Stimulated activated CD8-positive, alpha-beta memory T cell treated with anti-CD3 and anti-CD28 coated beads, Interleukin-12 subunit alpha, Interleukin-12 subunit beta, amount 100 ng/mL, for 1 hour (primary cell): ENCODE data around the gene FBXW8.
A peak's percentile ranks its signal among the peaks of the same experiment; 100 is the strongest.

Experiments
- DNase-seq: peaks from one replicate; pipeline ENCODE4 v3.0.0-alpha.2; 2020; ENCODE audit warnings: low read depth

Gene FBXW8

GRCh38 chr12:116924558-116925453 is 14.1 kb downstream of the FBXW8 start:
- DNase-seq = peak; percentile 40

GRCh38 chr12:116926283-116927243 is 15.8 kb downstream of the FBXW8 start:
- no peak for DNase-seq

- DNase-seq = no peak
These were observed 16.6 kb downstream of the FBXW8 start for GRCh38 chr12:116927244-116927940.

DNA sequence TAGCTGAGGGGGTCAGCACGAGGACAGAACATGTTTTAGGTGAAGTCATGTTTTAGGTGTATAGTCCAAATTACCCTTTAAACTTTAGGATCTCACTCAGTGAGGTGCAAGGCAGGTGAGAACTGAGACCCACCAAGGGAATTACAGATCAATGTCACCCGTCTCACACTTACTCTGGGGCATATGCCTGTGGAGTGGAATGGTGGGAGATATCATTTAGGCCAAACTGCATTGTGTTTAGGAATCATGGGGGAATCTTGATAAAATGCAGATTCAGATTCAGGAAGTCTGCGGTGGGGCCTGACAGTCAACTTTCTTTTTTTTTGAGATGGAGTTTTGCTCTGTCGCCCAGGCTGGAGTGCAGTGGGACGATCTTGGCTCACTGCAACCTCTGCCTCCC is 17.8 kb downstream of the FBXW8 start:
- no peak for DNase-seq

DNA sequence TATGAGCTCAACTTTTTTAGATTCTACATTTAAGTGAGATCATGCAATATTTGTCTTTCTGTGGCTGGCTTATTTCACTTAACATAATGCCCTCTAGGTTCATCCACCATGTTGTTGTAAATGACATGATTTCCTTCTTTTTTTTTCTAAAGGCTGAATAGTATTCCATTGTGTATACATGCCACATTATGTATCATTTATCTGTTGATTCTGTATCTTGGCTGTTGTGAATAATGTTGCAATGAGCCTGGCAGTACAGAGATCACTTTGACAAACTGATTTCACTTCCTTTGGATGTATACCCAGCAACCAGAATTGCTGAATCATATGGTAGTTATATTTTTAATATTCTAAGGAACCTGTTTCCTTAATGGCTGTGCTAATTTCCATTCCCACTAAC is 19.1 kb downstream of the FBXW8 start:
- DNase-seq = no peak

DNA sequence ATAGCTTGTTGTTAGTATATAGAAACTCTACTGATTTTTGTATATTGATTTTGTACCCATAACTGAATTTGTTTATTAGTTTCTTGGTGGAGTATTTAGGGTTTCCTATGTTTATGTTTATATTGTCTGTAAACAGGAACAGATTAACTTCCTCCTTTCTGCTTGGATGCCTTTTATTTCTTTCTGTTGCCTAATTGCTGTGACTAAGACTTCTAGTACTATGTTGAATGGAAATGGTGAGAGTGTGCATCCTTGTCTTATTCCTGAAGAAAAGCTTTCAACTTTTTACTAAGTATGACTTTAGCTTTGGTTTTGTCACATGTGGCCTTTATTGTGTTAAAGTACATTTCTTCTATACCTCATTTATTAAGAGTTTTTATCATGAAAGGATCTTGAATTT is 20.9 kb downstream of the FBXW8 start:
- no peak for DNase-seq

- DNase-seq = no peak
These were observed 22.3 kb downstream of the FBXW8 start for GRCh38 chr12:116933091-116933490.

DNA sequence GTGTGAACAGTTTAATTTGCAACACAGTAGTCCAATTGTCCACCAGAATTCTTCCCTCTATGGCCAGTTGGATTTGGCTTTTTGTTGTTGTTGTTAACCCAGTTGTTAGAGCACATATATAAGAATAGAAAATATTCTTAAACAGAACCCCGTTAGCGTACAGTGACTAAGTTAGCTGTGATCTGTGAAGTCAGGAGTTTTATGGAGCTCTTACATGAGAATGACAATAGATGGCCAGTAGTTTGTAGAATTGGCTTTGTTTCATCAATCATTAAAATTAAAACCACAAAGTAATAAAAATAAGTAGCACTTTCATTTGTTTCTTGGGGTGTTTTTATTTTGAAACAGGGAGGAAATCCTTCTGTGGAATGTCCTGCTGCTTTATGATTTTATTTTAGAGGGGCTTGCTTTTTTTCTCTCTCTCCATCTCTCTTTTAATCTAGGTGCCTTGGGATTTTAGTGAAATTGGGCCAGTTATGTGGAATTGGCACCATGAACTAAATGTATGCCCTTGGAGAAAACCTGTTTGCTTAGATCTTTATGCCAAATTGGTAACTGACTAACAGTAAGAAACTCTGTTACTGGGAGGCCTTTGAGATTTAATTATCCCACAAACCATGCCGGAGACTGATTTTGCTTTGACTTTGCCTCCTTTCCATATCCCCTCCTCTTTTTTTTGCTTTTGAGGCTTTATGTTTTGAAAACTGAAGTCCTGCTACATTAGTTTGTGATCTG is 22.9 kb downstream of the FBXW8 start:
- DNase-seq = no peak

GRCh38 chr12:116934908-116935705 is 24.4 kb downstream of the FBXW8 start:
- no peak for DNase-seq

GRCh38 chr12:116937640-116938039 is 26.9 kb downstream of the FBXW8 start:
- DNase-seq = no peak

DNA sequence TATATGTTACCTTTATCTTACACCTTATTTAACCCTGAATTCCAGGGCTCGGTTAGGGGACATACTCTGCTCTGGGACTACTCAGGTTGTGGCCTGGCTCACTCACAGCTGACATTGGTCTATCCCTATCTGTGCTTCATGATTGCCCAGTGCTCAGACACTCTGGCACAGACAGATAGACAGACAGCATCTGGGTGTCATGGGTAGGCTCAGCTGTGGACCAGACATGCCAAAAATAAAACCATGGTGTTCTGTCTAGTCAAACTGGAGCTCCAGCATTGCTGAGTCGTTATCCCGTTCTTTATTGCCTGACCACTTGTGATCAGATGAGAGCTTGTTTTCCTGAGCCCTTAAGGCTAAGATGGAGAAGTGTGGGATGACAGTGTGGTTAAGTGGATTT is 29.0 kb downstream of the FBXW8 start:
- no peak for DNase-seq

- no peak for DNase-seq
These were observed 30.4 kb downstream of the FBXW8 start for GRCh38 chr12:116941188-116941587.

- no peak for DNase-seq
These were observed 32.9 kb downstream of the FBXW8 start for GRCh38 chr12:116943419-116944372.

DNA sequence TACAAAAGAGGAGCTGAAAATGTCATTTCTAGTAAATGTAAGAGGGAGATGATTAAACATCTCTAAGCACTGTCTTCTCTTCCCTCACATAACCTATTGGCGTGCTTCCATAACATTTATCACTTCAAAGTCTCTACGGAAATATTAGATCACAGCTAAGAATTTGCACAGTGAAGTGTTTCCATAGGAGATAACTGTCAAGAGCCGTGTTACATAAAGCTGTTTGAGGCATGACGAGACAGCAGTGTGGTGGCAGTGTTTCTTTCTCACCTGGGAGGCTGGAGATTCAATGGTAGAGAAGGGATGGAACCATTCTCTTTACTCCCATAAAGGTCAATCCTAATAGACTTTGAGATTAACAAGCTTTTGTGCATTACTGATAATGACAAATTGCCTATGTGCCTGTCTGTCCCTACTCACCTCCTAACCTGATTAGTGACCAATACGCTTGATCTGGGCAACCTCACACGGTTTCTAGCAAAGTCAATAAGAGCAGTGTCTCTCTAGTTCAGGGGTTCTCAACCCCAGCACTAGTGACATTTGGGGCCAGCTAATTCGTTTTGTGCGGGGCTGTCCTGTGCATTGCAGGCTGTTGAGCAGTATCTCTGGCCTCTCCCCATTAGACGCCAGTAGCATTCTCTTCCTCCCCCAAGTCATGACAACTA is 35.3 kb downstream of the FBXW8 start:
- DNase-seq = no peak

DNA sequence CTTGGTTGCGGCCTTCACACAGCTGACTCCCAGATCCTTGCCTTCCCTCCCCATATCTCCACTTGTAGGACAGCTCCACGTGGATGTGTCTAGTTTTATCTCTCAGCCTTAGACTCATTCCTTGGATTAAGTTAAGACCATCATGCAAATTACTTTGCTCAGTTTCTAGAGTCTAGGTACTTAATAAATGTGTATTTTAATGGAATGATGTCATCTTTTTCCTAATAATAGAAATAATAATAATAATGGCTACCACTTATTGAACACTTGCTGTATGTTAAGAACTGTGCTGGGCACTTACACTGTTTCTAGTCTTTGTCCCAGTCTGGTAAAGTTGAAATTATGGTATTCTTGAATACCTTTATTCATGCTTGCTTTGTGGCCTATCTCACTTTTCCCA is 37.5 kb downstream of the FBXW8 start:
- DNase-seq = no peak

GRCh38 chr12:116950628-116951325 is 40.0 kb downstream of the FBXW8 start:
- DNase-seq = no peak

DNA sequence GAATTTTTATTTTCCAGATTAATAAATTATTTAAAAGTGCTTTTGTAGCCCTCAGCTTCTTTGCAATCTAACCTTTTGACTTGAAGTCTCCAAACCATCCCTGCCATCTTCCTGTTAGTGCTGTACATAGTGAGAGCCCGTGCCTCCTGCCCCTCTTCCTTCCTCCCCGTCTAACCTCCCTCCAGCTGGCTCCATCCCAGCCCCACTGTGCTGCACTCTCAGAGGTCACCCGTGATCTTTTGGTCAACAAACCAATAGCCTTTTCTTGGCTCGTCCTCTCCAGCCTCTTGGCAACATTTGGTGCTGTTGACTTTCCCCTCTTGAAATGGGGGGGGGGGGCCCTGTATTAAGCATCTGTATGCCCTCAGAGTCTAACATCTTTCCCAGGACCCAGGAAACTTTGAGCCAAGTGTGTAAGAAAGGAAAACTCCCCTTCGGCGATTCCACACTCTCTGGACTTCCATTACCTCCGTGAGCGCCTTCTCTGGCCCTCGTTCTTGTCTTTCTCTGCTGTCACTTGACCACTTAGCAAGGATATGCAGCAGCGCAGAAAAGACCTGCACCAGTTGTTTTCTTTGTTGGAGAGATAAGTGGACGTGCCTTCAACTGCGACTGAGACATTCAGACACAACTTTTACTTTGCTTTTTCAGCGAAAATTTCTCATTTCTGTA is 44.1 kb downstream of the FBXW8 start:
- DNase-seq = no peak
